GM12865 (cell line): ENCODE measurements around the gene PKNOX2.

Source experiments
- DNase-seq: peaks from one replicate; pipeline ENCODE4 v3.0.0; 2010; ENCODE audit warnings: low read depth
- H3K4me3 ChIP-seq: 2 replicates; pipeline ENCODE4 v1.5.1; 2011; ENCODE audit warnings: mild to moderate bottlenecking, low read depth, low read length, control low read depth
- TF ChIP-seq, protein P1 (sequence below): IDR thresholded peaks from 2 replicates; pipeline ENCODE4 v1.5.1; 2011; ENCODE audit warnings: low read length, control low read depth, low read depth, inconsistent platforms; ENCODE audit not compliant: insufficient read depth; ENCODE audit errors: missing control alignments

PKNOX2 gene

DNA sequence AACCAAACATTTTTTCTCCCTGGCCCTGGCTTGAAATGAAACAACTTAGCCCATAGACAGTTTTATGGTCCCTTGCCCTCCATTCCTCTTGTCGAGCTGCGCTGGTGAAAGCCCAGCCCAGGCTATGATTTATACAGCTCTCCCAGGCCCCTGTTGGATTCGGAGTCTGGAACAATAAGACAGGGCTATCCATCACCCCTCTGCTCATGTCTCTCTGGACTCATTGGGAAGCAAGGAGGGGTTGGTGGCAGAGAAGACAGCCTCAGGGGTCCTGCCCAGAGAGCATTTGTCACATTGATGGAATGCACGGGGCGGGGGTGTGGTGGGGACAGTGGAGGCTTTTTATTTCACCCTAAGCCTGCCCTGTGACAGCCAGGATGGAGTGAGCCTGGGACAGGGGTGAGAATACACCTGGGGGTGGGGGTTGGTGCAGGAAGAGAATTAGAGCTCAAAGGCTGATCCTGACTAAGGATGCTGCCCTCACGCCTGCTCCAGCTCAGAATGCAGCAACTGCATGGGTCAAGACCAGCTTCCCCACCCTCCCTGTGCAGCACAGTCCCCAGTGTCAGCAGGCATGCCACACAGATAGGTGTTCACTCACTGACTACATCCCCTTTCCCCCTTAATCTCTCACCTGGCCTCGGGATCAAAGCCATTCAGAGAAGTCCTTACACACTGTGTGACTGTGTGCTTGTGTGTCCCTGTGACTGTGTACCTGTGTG, 10.0 kb upstream of the PKNOX2 start:
- no peak for DNase-seq
- TF ChIP-seq, protein P1, sequence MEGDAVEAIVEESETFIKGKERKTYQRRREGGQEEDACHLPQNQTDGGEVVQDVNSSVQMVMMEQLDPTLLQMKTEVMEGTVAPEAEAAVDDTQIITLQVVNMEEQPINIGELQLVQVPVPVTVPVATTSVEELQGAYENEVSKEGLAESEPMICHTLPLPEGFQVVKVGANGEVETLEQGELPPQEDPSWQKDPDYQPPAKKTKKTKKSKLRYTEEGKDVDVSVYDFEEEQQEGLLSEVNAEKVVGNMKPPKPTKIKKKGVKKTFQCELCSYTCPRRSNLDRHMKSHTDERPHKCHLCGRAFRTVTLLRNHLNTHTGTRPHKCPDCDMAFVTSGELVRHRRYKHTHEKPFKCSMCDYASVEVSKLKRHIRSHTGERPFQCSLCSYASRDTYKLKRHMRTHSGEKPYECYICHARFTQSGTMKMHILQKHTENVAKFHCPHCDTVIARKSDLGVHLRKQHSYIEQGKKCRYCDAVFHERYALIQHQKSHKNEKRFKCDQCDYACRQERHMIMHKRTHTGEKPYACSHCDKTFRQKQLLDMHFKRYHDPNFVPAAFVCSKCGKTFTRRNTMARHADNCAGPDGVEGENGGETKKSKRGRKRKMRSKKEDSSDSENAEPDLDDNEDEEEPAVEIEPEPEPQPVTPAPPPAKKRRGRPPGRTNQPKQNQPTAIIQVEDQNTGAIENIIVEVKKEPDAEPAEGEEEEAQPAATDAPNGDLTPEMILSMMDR, result no peak
- H3K4me3 ChIP-seq, result no peak overlapping the region

DNA sequence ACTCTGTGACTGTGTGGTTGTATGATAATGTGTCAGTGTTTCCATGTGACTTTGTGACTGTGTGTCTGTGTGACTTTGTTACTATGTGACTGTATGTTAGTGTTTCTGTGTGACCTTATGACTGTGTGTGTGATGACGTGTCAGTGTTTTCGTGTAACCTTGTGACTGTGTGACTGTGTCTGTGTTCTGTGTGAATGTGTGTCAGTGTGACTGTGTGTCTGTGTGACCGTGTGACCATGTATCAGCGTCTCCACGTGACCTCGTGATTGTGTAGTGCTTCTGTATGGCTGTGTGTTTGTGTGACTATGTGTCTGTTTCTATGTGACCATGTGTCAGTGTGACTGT, 9.5 kb upstream of the PKNOX2 start:
- TF ChIP-seq, protein P1, result no peak
- DNase-seq, result no peak
- no peak overlapping the region for H3K4me3 ChIP-seq

DNA sequence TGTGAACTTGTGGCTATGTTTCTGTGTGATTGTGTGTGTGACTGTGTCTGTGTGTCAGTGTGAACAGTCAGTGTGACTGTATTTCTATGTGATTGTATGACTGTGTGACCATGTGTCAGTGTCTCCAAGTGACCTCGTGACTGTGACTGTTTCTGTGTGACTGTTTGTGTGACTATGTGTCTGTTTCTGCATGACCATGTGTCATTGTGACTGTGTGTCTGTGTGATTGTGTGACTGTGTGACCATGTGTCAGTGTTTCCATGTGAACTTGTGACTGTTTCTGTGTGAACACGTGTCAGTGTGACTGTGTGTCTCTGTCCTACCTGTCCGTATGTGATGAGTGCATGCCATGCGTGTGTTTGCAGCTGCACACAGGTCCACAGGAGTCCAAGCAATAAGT, 8.8 kb upstream of the PKNOX2 start:
- H3K4me3 ChIP-seq, result no peak overlapping the region
- DNase-seq, result no peak
- TF ChIP-seq, protein P1, result no peak

DNA sequence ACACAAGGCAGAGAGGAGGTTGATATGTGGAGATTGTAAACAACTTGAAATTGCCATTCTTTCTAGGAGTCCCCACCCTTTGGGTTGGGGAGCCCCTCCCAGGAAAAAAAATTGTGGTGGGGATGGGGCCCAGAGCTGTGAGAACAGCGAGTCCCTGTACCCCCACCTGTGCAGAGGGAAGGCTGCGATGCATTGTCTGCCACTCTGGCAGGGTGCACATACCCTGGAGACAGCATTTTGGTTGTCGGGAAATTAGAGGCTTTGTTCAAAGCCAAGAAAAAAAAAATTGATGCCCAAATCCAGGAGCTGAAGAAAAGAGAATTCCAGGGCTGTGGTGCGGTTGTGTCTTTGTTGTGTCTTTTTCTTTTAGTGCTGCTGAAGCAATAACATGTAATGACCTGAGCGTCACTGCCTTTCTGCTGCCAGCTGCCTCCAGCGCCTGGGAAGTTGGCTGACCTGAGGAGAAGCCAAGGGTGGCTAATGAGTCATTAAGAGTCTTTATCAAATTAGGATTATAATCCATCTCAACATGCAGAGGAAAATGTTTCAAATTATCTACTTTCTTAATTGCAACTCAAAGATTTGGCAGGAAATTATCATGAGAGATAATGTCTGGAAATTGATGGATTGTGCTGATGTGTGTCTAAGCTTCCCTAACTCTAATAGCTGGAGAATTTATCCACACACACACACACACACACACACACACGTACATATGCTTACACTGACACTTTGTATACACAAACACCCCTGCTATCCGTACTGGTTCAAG, 8.0 kb upstream of the PKNOX2 start:
- H3K4me3 ChIP-seq, result no peak overlapping the region
- DNase-seq, result no peak
- TF ChIP-seq, protein P1, result no peak

DNA sequence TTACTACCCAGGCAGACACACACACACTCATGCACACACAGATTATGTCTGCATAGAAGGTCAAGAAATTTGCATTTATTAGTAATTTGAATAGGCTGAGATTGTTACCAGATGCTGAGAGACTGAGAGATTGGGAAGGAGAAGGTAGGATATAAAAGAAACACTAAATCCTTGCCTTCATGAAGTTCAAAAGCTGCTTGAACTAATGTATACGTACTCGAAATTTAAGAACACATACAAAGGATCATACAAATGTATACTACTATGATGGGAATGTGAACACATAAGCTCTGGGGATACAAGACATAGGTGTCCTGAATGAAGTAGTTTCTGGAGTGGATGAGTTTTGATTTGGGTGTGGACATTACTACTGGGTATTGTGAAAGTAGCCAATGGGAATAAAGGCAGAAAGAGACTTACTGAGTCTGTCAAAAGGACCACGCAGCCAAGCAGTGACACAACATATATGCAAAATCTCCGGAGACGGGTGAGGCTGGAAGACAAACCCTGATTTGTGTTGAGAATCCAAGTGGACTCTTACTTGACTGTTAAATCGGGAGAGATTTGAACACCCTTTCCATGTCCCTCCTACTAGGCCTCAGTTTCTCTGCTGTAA, 7.3 kb upstream of the PKNOX2 start:
- DNase-seq, result no peak
- TF ChIP-seq, protein P1, result no peak
- no peak overlapping the region for H3K4me3 ChIP-seq

DNA sequence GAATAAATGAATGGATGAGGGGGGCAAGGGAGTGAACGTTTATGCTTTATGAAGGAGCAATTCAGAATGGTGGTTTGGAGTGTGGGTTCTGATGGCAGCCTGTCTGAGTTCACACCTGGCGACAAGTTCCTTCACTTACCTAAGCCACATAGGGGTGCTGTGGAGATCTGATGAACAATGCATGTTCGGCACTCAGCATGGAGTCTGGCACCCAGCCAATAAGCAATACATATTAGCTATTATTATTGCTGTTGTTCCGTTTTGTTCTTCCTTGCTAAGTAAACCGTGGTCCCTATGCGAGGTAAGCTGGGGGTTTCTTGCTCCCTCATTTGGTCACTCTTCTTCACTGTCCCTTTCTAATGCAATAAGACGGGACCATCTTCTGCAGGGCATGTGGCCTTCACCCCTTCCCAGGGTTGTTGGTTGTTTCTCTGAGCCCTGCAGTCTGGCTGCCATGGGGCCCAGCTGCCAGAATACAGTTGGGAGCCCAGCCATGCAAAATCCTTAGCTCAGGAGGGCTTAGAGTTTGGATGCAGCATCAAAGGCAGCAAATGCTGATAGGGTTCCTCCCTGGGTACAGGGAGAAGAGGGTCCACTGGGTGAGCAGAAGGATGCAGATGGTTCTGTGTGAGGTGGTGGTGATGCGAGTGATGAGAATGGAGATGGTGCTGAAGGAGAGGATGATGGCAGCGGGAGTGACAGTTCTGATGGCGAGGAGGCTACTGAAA, 6.4 kb upstream of the PKNOX2 start:
- DNase-seq, result no peak
- TF ChIP-seq, protein P1, result no peak
- no peak overlapping the region for H3K4me3 ChIP-seq
